Neutrophil (primary cell): Measurements from ENCODE around the gene MATK.
"Not testable (repeated sequence)": the region's sequence is repeated elsewhere in the genome, so short reads cannot be mapped to it uniquely, and the experiment has no call there.

ENCODE experiments used
- H3K27ac ChIP-seq: fragments of 200-600 bp; sonication (generic); 2 replicates; pipeline ENCODE4 v1.5.1; 2016; ENCODE audit warnings: mild to moderate bottlenecking, moderate library complexity
- H3K27me3 ChIP-seq: fragments of 200-600 bp; sonication (generic); 2 replicates; pipeline ENCODE4 v1.6.0; 2016; ENCODE audit warnings: mild to moderate bottlenecking
- H3K36me3 ChIP-seq: fragments of 200-600 bp; sonication (generic); 2 replicates; pipeline ENCODE4 v1.5.1; 2017
- H3K4me1 ChIP-seq, 2 experiments: fragments of 200-600 bp in 1 of 2; sonication (generic) in 1 of 2; 1 replicate in 1 of 2; 2 replicates in 1 of 2; pipeline versions ENCODE4 v1.5.1 to v1.6.1; 2013 to 2016; ENCODE audit warnings: low read depth in 1 of 2, low read length in 1 of 2, mild to moderate bottlenecking in 1 of 2, moderate library complexity in 1 of 2; ENCODE audit not compliant: control insufficient read depth in 1 of 2, insufficient read depth in 1 of 2
- H3K4me3 ChIP-seq, 2 experiments: fragments of 200-600 bp in 1 of 2; sonication (generic) in 1 of 2; 1 replicate in 1 of 2; 2 replicates in 1 of 2; pipeline ENCODE4 v1.5.1; 2013 to 2016; ENCODE audit warnings: low read depth in 1 of 2, low read length in 1 of 2, mild to moderate bottlenecking in 1 of 2, moderate library complexity in 1 of 2
- H3K9me3 ChIP-seq: fragments of 200-600 bp; sonication (generic); 2 replicates; pipeline ENCODE4 v1.5.1; 2016
- TF ChIP-seq, protein P1 (sequence below): fragments of 200-600 bp; sonication (generic); IDR thresholded peaks from 2 replicates; pipeline ENCODE4 v1.5.1; 2016; ENCODE audit warnings: antibody characterized with exemption

The MATK gene

DNA sequence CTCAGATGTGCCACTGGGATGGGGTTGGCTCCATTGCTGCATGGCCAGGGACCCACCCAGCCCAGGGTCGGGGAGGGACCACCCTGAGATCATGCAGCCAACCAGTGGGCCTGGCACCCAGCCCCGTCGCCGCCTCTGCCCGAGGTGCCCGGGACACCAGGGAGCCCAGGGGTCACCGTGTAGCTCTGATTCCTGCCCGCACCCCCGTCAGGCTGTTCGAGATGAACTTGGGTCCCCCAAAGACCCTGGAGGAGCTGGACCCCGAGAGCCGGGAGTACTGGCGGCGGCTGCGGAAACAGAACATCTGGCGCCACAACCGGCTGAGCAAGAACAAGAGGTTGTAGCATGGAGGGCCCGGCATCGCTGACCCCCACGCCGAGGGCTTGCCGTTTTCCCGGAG lies 19.1 kb downstream of the MATK start:
- Histone ChIP-seq H3K4me3 (no peak overlapping the region), H3K4me1 (peaks cover 13 to 22% of the 10 kb centered on the region in 2 experiments), H3K36me3 (peaks cover 25% of the 10 kb centered on the region), H3K9me3 (no peaks in the 10 kb centered on the region), H3K27me3 (no peaks in the 10 kb centered on the region), H3K27ac (no peak overlapping the region)
- TF ChIP-seq, protein P1, sequence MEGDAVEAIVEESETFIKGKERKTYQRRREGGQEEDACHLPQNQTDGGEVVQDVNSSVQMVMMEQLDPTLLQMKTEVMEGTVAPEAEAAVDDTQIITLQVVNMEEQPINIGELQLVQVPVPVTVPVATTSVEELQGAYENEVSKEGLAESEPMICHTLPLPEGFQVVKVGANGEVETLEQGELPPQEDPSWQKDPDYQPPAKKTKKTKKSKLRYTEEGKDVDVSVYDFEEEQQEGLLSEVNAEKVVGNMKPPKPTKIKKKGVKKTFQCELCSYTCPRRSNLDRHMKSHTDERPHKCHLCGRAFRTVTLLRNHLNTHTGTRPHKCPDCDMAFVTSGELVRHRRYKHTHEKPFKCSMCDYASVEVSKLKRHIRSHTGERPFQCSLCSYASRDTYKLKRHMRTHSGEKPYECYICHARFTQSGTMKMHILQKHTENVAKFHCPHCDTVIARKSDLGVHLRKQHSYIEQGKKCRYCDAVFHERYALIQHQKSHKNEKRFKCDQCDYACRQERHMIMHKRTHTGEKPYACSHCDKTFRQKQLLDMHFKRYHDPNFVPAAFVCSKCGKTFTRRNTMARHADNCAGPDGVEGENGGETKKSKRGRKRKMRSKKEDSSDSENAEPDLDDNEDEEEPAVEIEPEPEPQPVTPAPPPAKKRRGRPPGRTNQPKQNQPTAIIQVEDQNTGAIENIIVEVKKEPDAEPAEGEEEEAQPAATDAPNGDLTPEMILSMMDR, result no peak

DNA sequence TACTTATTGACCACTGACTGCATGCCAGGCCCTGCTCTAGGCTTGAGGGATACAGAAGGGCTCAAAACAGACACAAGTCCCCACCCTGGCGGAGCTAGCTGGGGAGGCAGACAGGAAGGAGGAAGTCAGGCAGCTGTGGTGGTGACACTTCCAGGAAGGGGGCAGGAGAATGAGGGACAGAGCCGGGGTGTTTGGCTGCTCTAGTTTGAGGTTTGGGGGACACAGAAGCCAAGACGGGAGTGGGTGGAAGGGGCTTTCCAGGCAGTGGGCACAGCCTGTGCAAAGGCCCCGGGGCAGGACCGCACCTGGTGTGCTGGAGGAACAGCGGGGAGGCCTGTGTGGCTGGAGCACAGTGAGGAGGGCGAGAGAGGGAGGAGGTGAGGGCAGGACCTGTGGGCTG lies 19.7 kb downstream of the MATK start:
- peak overlapping the region; percentile 38 for H3K27ac ChIP-seq
- no peak overlapping the region for H3K4me3 ChIP-seq
- peaks cover 18 to 27% of the 10 kb centered on the region in 2 experiments for H3K4me1 ChIP-seq
- H3K27me3 ChIP-seq, result no peaks in the 10 kb centered on the region
- TF ChIP-seq, protein P1, result no peak
- H3K36me3 ChIP-seq, result peaks cover 25% of the 10 kb centered on the region
- H3K9me3 ChIP-seq, result no peaks in the 10 kb centered on the region

DNA sequence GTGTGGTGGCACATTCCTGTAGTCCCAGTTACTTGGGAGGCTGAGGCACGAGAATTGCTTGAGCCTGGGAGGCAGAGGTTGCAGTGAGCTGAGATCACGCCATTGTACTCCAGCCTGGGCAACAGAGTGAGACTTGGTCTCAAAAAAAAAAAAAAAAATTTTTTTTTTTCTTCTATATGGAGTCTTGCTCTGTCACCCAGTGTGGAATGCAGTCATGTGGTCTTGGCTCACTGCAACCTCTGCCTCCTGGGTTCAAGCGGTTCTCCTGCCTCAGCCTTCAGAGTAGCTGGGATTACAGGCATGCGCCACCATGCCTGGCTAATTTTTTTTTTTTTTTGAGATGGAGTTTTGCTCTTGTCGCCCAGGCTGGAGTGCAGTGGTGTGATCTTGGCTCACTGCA lies 20.4 kb downstream of the MATK start:
- not testable (repeated sequence) for H3K27ac ChIP-seq, H3K27me3 ChIP-seq, H3K4me3 ChIP-seq, H3K9me3 ChIP-seq
- H3K36me3 ChIP-seq, result peaks cover 25% of the 10 kb centered on the region
- H3K4me1 ChIP-seq, result peaks cover 23 to 35% of the 10 kb centered on the region in 2 experiments

DNA sequence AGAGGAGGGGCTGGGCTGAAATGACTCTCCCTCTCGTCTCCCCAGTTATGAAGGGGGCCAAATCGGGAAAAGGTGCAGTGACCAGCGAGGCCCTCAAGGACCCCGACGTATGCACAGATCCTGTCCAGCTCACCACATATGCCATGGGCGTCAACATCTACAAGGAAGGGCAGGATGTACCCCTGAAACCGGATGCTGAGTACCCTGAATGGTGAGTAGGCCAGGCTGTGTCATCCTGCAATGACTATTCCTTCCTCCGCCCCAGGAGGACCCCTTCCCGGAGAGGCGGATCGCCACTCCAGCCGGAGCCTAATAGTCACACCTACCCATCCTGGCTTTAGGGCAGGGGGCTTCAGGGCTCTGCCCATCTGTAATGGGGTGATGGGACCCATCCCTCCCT lies 21.1 kb downstream of the MATK start:
- TF ChIP-seq, protein P1, result no peak
- no peaks in the 10 kb centered on the region for H3K27me3 ChIP-seq

DNA sequence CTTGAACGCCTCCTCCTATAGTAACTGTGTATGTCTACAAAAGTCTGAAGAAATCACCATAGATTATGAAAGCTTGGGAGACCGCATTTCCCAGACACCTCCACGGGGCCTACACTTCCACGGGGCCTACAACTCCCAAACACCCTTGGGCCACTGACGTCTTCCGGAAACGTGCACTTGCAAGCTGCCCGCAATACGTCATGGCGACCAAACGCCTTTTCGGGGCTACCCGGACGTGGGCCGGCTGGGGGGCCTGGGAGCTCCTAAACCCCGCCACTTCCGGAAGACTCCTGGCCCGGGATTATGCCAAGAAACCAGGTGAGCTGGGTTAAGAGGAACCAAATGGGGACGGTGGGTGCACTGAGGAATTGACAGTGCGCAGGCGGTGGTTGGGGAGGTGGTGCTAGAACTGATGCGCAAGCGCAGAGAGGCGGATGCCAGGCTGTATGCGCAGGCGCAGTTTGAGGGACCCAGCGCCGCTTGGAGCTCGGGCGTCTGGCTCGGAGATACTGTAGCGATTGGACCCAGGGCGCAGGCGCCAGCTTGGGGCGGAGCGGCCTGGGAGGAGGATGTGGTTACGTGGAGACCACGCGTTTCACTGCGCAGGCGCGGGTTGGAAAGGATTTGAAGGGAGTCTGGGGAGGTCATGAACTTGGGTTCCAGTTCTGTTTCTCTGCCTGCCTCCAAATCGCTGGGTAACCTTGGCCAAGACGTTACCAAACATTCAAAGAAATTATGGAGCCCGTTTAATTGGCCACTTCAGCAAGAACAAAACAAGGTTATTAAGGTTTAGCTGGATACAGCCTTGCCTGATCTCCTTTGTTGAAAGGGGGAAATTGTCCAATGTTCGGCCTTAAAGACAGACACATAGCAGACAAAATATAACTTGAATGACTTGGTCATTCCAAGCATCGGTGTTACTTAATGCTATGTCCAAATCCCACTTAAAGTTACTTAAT lies 23.4 kb downstream of the MATK start, which contains the start of gene MRPL54:
Gene MRPL54 (plus strand): TSS at position 182 of the 959 bp plus-strand sequence. CDS start 19 bp downstream, at position 201.
- Histone ChIP-seq H3K4me3 (peak within 1 kb of the TSS; percentile 83 to 88), H3K27ac (peak within 1 kb of the TSS; percentile 98), H3K36me3 (peaks cover 31% of the 10 kb centered on the region), H3K4me1 (peaks cover 27 to 36% of the 10 kb centered on the region in 2 experiments), H3K27me3 (no peaks in the 10 kb centered on the region), H3K9me3 (no peaks in the 10 kb centered on the region)
- TF ChIP-seq, protein P1, result peak; percentile 52

More for the DNA sequence above, 21.1 kb downstream of the MATK start:
- H3K27ac ChIP-seq, result no peak overlapping the region
- H3K36me3 ChIP-seq, result peaks cover 25% of the 10 kb centered on the region
- no peaks in the 10 kb centered on the region for H3K9me3 ChIP-seq
- H3K4me1 ChIP-seq, result peaks cover 27 to 36% of the 10 kb centered on the region in 2 experiments
- no peak overlapping the region for H3K4me3 ChIP-seq

DNA sequence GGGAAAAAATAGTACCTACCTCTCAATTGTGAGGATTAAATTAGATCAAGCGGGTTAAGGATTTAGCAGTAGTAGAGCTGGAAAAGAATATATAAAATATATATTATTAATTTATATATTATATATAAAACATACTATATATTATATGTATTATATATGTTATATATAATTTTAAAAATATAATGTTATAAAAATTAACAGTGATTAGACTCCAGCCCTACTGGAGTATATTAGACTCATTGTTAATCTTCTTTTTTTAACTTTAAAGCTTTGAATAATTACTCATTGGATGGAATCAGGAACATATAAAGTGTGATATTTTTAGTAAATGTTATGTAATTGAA lies 24.1 kb downstream of the MATK start:
- Histone ChIP-seq H3K27me3 (no peaks in the 10 kb centered on the region), H3K9me3 (no peaks in the 10 kb centered on the region), H3K27ac (peak overlapping the region; percentile 98), H3K4me3 (peak overlapping the region; percentile 83 to 88), H3K36me3 (peaks cover 32% of the 10 kb centered on the region), H3K4me1 (peaks cover 27 to 36% of the 10 kb centered on the region in 2 experiments)
- TF ChIP-seq, protein P1, result no peak
